Measurements from ENCODE around the gene SAP30. TPM values are rescaled to one million over a fixed set of nuclear protein-coding genes. Genes with fewer than 3 reads are reported as not detected.

SAP30 gene
- total and polyA plus RNA-seq, 10 of the 15 experiments (the other 5 are each of a cell fraction or from before 2014, with no cell fraction given): 5.0 to 56.9 (median 23.6) TPM

- H3K79me2 ChIP-seq (ENCODE audit: control insufficient read depth, insufficient read depth, low read length): no peaks in the 10 kb centered on the region
- H3K4me2 ChIP-seq (ENCODE audit: control insufficient read depth, insufficient read depth): no peak overlapping the region
- no peaks in the 10 kb centered on the region for H4K20me1 ChIP-seq (ENCODE audit: control insufficient read depth, insufficient read depth)
- H2AFZ ChIP-seq (ENCODE audit: control insufficient read depth, low read depth, low read length): no peak overlapping the region
- ChIA-PET RAD21 (ENCODE audit: unreplicated experiment) (interaction anchor here (0.5 to 1.5 kb wide), 3 partner anchors 49 to 216 kb away, joined by 3 read pairs; no protein-coding TSS in a partner anchor), CTCF (interaction anchor here (0.6 to 2.2 kb wide), 11 partner anchors 9 to 389 kb away, joined by 3 to 8 read pairs (median 3); no protein-coding TSS in a partner anchor), SMC1A (ENCODE audit: uncharacterized antibody, unreplicated experiment) (interaction anchor here (0.9 to 1.7 kb wide), 6 partner anchors 21 to 389 kb away, joined by 3 to 5 read pairs (median 3); no protein-coding TSS in a partner anchor), POLR2A (interaction anchor here (1.7 kb wide), 1 partner anchor 10 kb away, joined by 4 read pairs; no protein-coding TSS in a partner anchor)
- no TSS peak for BruUV-seq (replicated peaks)
- no peak overlapping the region for H3K27ac ChIP-seq (ENCODE audit: control insufficient read depth, insufficient read depth)
- H3K9me3 ChIP-seq (replicated peaks; ENCODE audit: control insufficient read depth, insufficient read depth, low read length): no peaks in the 10 kb centered on the region
- in situ Hi-C loops (cut with MboI): no loop called here
- no peak for DNase-seq (ENCODE audit: low read depth, low spot score)
- TF ChIP-seq USF1 (IDR thresholded peaks at IDR 0.05; ENCODE audit: borderline replicate concordance, extremely low read length, insufficient read depth, low read depth, low read length): no peak
- TF ChIP-seq ZBTB40 (IDR thresholded peaks at IDR 0.05; ENCODE audit: borderline replicate concordance): no peak
- TF ChIP-seq, protein P1, sequence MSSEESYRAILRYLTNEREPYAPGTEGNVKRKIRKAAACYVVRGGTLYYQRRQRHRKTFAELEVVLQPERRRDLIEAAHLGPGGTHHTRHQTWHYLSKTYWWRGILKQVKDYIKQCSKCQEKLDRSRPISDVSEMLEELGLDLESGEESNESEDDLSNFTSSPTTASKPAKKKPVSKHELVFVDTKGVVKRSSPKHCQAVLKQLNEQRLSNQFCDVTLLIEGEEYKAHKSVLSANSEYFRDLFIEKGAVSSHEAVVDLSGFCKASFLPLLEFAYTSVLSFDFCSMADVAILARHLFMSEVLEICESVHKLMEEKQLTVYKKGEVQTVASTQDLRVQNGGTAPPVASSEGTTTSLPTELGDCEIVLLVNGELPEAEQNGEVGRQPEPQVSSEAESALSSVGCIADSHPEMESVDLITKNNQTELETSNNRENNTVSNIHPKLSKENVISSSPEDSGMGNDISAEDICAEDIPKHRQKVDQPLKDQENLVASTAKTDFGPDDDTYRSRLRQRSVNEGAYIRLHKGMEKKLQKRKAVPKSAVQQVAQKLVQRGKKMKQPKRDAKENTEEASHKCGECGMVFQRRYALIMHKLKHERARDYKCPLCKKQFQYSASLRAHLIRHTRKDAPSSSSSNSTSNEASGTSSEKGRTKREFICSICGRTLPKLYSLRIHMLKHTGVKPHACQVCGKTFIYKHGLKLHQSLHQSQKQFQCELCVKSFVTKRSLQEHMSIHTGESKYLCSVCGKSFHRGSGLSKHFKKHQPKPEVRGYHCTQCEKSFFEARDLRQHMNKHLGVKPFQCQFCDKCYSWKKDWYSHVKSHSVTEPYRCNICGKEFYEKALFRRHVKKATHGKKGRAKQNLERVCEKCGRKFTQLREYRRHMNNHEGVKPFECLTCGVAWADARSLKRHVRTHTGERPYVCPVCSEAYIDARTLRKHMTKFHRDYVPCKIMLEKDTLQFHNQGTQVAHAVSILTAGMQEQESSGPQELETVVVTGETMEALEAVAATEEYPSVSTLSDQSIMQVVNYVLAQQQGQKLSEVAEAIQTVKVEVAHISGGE (CRISPR knock-in tag; IDR thresholded peaks at IDR 0.05): no peak
- TF ChIP-seq KLF5 (IDR thresholded peaks at IDR 0.05; ENCODE audit: partially characterized antibody): no peak
- TF ChIP-seq, protein P2, sequence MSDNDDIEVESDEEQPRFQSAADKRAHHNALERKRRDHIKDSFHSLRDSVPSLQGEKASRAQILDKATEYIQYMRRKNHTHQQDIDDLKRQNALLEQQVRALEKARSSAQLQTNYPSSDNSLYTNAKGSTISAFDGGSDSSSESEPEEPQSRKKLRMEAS (IDR thresholded peaks at IDR 0.05; ENCODE audit: low read depth, low read length): no peak
- no peaks in the 10 kb centered on the region for H3K27me3 ChIP-seq (replicated peaks in 1 of 2; ENCODE audit: control insufficient read depth in 2 of 2, insufficient read depth in 2 of 2, low read length in 1 of 2)
- H3K36me3 ChIP-seq (ENCODE audit: control insufficient read depth in 2 of 2, insufficient read depth in 2 of 2, low read length in 1 of 2): no peaks in the 10 kb centered on the region
- 100% methylated on average over 2 of the region's 2 CpGs for WGBS (ENCODE audit: insufficient coverage, insufficient replicate concordance, low lambda C conversion rate, missing lambda C conversion rate)
- no peak for FAIRE-seq
- H3K4me1 ChIP-seq (ENCODE audit: control insufficient read depth, insufficient read depth, low read length): no peaks in the 10 kb centered on the region
- H3K4me3 ChIP-seq: no peak overlapping the region
- no peak overlapping the region for H3K9ac ChIP-seq (ENCODE audit: control insufficient read depth, insufficient read depth, low read length)
- intact Hi-C loops (cut with micrococcal nuclease; ENCODE audit: unreplicated experiment): no loop called here
- ATAC-seq: no peak
Measured at GRCh38 chr4:173403051-173403450, 32.3 kb downstream of the SAP30 start.
